IMR-90 (cell line): ENCODE data around the gene PJA1. TPM values are rescaled to one million over a fixed set of nuclear protein-coding genes. Genes with fewer than 3 reads are reported as not detected.

ENCODE experiments used
- ATAC-seq: fragments of 200-7000 bp; cut with Tn5 transposase; 2 replicates; pipeline ENCODE4 v1.9.1; 2020; ENCODE audit warnings: low read depth, mild to moderate bottlenecking, moderate library complexity
- BruUV-seq: library from RNA; stranded (reverse); fragments of 400-500 nt; replicated peaks from 2 replicates; lab custom pipeline; 2021; lab: Mats Ljungman, UMichigan
- CTCF ChIA-PET: fragments of 300-600 bp; formaldehyde crosslinking; extraction: SDS; loops from one replicate; lab custom pipeline; 2021; ENCODE audit warnings: antibody characterized with exemption; lab: Yijun Ruan, JAX
- POLR2A ChIA-PET: fragments of 300-600 bp; sonication (Branson Sonifier 250); formaldehyde crosslinking; loops from one replicate; lab custom pipeline; 2022; ENCODE audit warnings: antibody characterized with exemption; ENCODE audit not compliant: unreplicated experiment; lab: Charles Lee
- DNase-seq: peaks from one replicate; pipeline ENCODE4 v3.0.0; 2013
- H2AFZ ChIP-seq: replicated peaks from 2 replicates; pipeline ENCODE3; 2013; ENCODE audit warnings: low read length, mild to moderate bottlenecking; ENCODE audit not compliant: poor library complexity
- H2AK5ac ChIP-seq: 2 replicates; pipeline ENCODE4 v1.6.1; 2013; ENCODE audit warnings: low read depth, low read length, inconsistent platforms
- H2AK9ac ChIP-seq: replicated peaks from 2 replicates; pipeline ENCODE3; 2013; ENCODE audit warnings: mild to moderate bottlenecking, low read depth, low read length, moderate library complexity; ENCODE audit not compliant: poor library complexity
- H2BK120ac ChIP-seq: 2 replicates; pipeline ENCODE4 v1.6.1; 2013; ENCODE audit warnings: low read depth, low read length, inconsistent platforms
- H2BK15ac ChIP-seq: 3 replicates; pipeline ENCODE4 v1.6.1; 2013; ENCODE audit warnings: low read depth, low read length, inconsistent platforms
- H2BK20ac ChIP-seq: 2 replicates; pipeline ENCODE4 v1.6.1; 2013; ENCODE audit warnings: low read depth, mild to moderate bottlenecking, inconsistent platforms, low read length, moderate library complexity
- H2BK5ac ChIP-seq: 2 replicates; pipeline ENCODE4 v1.6.1; 2013; ENCODE audit warnings: mild to moderate bottlenecking, low read depth, low read length, inconsistent platforms; ENCODE audit not compliant: poor library complexity, severe bottlenecking
- H3K14ac ChIP-seq: replicated peaks from 2 replicates; pipeline ENCODE4 v1.6.1; 2013; ENCODE audit warnings: low read depth, low read length, inconsistent platforms
- H3K18ac ChIP-seq: 2 replicates; pipeline ENCODE4 v1.6.1; 2013; ENCODE audit warnings: low read depth, low read length, control low read depth
- H3K23ac ChIP-seq: 2 replicates; pipeline ENCODE4 v1.6.1; 2013; ENCODE audit warnings: low read depth, low read length, inconsistent platforms
- H3K27ac ChIP-seq: 2 replicates; pipeline ENCODE4 v1.5.1; 2013; ENCODE audit warnings: mild to moderate bottlenecking, control low read depth, low read length; ENCODE audit not compliant: insufficient read depth
- H3K27me3 ChIP-seq: 2 replicates; pipeline ENCODE4 v1.6.1; 2013; ENCODE audit warnings: low read length; ENCODE audit not compliant: control insufficient read depth, insufficient read depth
- H3K36me3 ChIP-seq: 2 replicates; pipeline ENCODE4 v1.6.1; 2013; ENCODE audit warnings: low read length, mixed read lengths; ENCODE audit not compliant: control insufficient read depth, insufficient read depth
- H3K4ac ChIP-seq: 2 replicates; pipeline ENCODE4 v1.6.1; 2013; ENCODE audit warnings: low read depth, low read length, inconsistent platforms
- H3K4me1 ChIP-seq: 2 replicates; pipeline ENCODE4 v1.6.1; 2013; ENCODE audit warnings: low read length, mixed read lengths; ENCODE audit not compliant: control insufficient read depth, insufficient read depth
- H3K4me2 ChIP-seq: 2 replicates; pipeline ENCODE4 v1.6.1; 2013; ENCODE audit warnings: low read depth, mild to moderate bottlenecking, control low read depth, low read length, moderate library complexity
- H3K4me3 ChIP-seq: 2 replicates; pipeline ENCODE4 v1.5.1; 2013; ENCODE audit warnings: low read depth, mild to moderate bottlenecking, control low read depth, low read length, moderate library complexity; ENCODE audit not compliant: insufficient read depth
- H3K56ac ChIP-seq: 2 replicates; pipeline ENCODE4 v1.6.1; 2013; ENCODE audit warnings: low read length, inconsistent platforms; ENCODE audit not compliant: insufficient read depth; ENCODE audit errors: extremely low read depth
- H3K79me1 ChIP-seq, 2 experiments: 2 replicates each; pipeline ENCODE4 v1.6.1; 2013; ENCODE audit warnings: low read length in 2 of 2, inconsistent platforms in 1 of 2, low read depth in 1 of 2
- H3K9ac ChIP-seq: 2 replicates; pipeline ENCODE4 v1.6.1; 2013; ENCODE audit warnings: low read depth, low read length, control low read depth
- H3K9me1 ChIP-seq: 2 replicates; pipeline ENCODE4 v1.6.1; 2013; ENCODE audit warnings: low read length, inconsistent platforms; ENCODE audit not compliant: insufficient read depth
- H3K9me3 ChIP-seq: 2 replicates; pipeline ENCODE4 v1.6.1; 2013; ENCODE audit warnings: low read length; ENCODE audit not compliant: control insufficient read depth, insufficient read depth
- H4K20me1 ChIP-seq: 2 replicates; pipeline ENCODE4 v1.6.1; 2013; ENCODE audit warnings: low read length, inconsistent platforms; ENCODE audit not compliant: insufficient read depth
- H4K5ac ChIP-seq: 2 replicates; pipeline ENCODE4 v1.6.1; 2013; ENCODE audit warnings: mild to moderate bottlenecking, low read depth, low read length, control low read depth
- H4K8ac ChIP-seq, 2 experiments: 2 replicates each; pipeline ENCODE4 v1.6.1; 2013; ENCODE audit warnings: low read depth in 2 of 2, low read length in 2 of 2, control low read depth in 1 of 2, inconsistent platforms in 1 of 2
- H4K91ac ChIP-seq: 2 replicates; pipeline ENCODE4 v1.6.1; 2013; ENCODE audit warnings: low read depth, low read length, inconsistent platforms; ENCODE audit not compliant: insufficient read depth
- BHLHE40 ChIP-seq: fragments of 150-350 bp; IDR thresholded peaks from 2 replicates; pipeline ENCODE4 v1.6.1; 2016; ENCODE audit warnings: mild to moderate bottlenecking, low read depth, low read length
- CEBPB ChIP-seq: IDR thresholded peaks from 2 replicates; pipeline ENCODE4 v1.6.1; 2012; ENCODE audit warnings: low read depth, low read length, improper control_type of control experiment
- CHD1 ChIP-seq: IDR thresholded peaks from 2 replicates; pipeline ENCODE4 v1.6.1; 2012; ENCODE audit warnings: low read depth, low read length, improper control_type of control experiment
- FOS ChIP-seq: fragments of 150-350 bp; IDR thresholded peaks from 2 replicates; pipeline ENCODE4 v1.6.1; 2016; ENCODE audit warnings: low read depth, low read length
- MAFK ChIP-seq: IDR thresholded peaks from 2 replicates; pipeline ENCODE4 v1.6.1; 2012; ENCODE audit warnings: low read depth, low read length, improper control_type of control experiment
- MAZ ChIP-seq: IDR thresholded peaks from 2 replicates; pipeline ENCODE4 v1.6.1; 2012; ENCODE audit warnings: low read depth, mild to moderate bottlenecking, low read length, improper control_type of control experiment, moderate library complexity, borderline replicate concordance
- POLR2A ChIP-seq: IDR thresholded peaks from 2 replicates; pipeline ENCODE4 v1.6.1; 2012; ENCODE audit warnings: mild to moderate bottlenecking, low read depth, low read length
- RCOR1 ChIP-seq: IDR thresholded peaks from 2 replicates; pipeline ENCODE4 v1.6.1; 2012; ENCODE audit warnings: mild to moderate bottlenecking, low read length, improper control_type of control experiment; ENCODE audit not compliant: insufficient replicate concordance
- RFX5 ChIP-seq: IDR thresholded peaks from 2 replicates; pipeline ENCODE4 v1.8.0; 2012; ENCODE audit warnings: low read depth, mild to moderate bottlenecking, low read length, moderate library complexity
- SMC3 ChIP-seq: fragments of 150-350 bp; IDR thresholded peaks from 2 replicates; pipeline ENCODE4 v1.6.1; 2016; ENCODE audit warnings: low read depth, mild to moderate bottlenecking, antibody characterized with exemption, low read length, moderate library complexity
- WGBS, 2 experiments: methylation state at CpG; one replicate each; pipeline versions ENCODE4 v1.1.5 to v1.1.7; 2013; ENCODE audit warnings: missing lambda C conversion rate in 2 of 2; ENCODE audit not compliant: insufficient read length in 1 of 2; ENCODE audit errors: extremely low coverage in 2 of 2; 5-methylcytosine and 5-hydroxymethylcytosine counted together
- dilution Hi-C: fragments of 300-500 bp; cut with HindIII; formaldehyde crosslinking; loops from one replicate; pipeline ENCODE4 v1.14.3; 2018; ENCODE audit warnings: low sequenced_read_pairs; ENCODE audit not compliant: unreplicated experiment
- in situ Hi-C: fragments of 300-500 bp; cut with MboI; formaldehyde crosslinking; loops from 3 replicates; pipeline ENCODE4 v1.14.3; 2019; ENCODE audit warnings: low sequenced_read_pairs, inconsistent platforms, mixed read lengths
- intact Hi-C: fragments of 100-400 bp; cut with micrococcal nuclease; formaldehyde crosslinking; loops from 2 replicates; pipeline ENCODE4 v1.10.0; 2022
- polyA plus RNA-seq, 3 experiments: library from polyadenylated mRNA; depleted of rRNA; stranded (reverse); fragments of >200 nt; gene quantifications; 2 replicates each; pipeline ENCODE4 v1.2.3, GENCODE V29; 2012; ENCODE audit warnings: low replicate concordance in 1 of 3
- total RNA-seq: library from RNA; depleted of rRNA; stranded (reverse); fragments of >200 nt; gene quantifications from 2 replicates; pipeline ENCODE4 v1.2.3, GENCODE V29; 2012
- TF ChIP-seq, protein P1 (sequence below): fragments of 150-350 bp; IDR thresholded peaks from 2 replicates; pipeline ENCODE4 v1.6.1; 2016; ENCODE audit warnings: low read depth, mild to moderate bottlenecking, low read length, moderate library complexity, borderline replicate concordance
- TF ChIP-seq, protein P2 (sequence below): fragments of 150-350 bp; IDR thresholded peaks from 2 replicates; pipeline ENCODE4 v1.6.1; 2017; ENCODE audit warnings: mild to moderate bottlenecking, antibody characterized with exemption, low read length, low read depth

PJA1 gene
- total and polyA plus RNA-seq, 2 of the 4 experiments (the other 2 are of a cell fraction), result 15.1 to 24.4 TPM

DNA sequence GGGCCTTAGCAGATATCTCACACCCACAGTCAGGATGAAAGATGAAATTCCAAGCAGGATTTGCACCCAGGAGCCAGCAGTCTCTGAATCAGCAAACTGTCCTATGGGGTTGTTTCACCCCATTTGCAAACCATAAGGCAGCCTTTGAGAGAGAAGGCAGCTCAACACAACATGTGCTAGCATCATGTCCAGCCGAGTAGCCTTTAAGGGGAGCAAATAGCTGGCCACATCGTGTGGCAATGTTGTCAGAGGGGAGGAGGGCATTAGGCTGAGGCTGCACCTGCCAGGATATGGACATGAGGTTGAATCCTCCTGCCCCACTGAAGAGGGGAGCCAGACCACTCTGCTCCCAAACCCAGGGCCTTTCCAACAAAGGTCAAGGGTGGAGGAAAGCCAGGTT is 20.6 kb upstream of the PJA1 start:
- no peak overlapping the region for H3K4me3 ChIP-seq
- H2BK120ac ChIP-seq, result no peak overlapping the region
- H3K36me3 ChIP-seq, result no peaks in the 10 kb centered on the region
- H2AK5ac ChIP-seq, result no peak overlapping the region
- no peak for DNase-seq
- H3K27me3 ChIP-seq, result peaks cover 42% of the 10 kb centered on the region
- no peak overlapping the region for H3K23ac ChIP-seq
- intact Hi-C loops, result no loop called here
- no peak overlapping the region for H4K91ac ChIP-seq
- in situ Hi-C loops, result no loop called here
- H3K9ac ChIP-seq, result no peak overlapping the region
- no peak overlapping the region for H2BK5ac ChIP-seq
- no peak overlapping the region for H2BK15ac ChIP-seq
- no CpG with 5 or more reads among the region's 2 CpGs for WGBS, 2 experiments
- no peaks in the 10 kb centered on the region for H3K79me1 ChIP-seq
- H2AK9ac ChIP-seq, result no peak overlapping the region
- dilution Hi-C loops, result no loop called here
- H2BK20ac ChIP-seq, result no peak overlapping the region
- no peak overlapping the region for H3K56ac ChIP-seq
- ATAC-seq, result no peak
- no peak overlapping the region for H3K14ac ChIP-seq
- no peak overlapping the region for H4K8ac ChIP-seq
- H3K9me3 ChIP-seq, result no peaks in the 10 kb centered on the region
- H4K5ac ChIP-seq, result no peak overlapping the region
- H3K27ac ChIP-seq, result no peak overlapping the region
- ChIA-PET POLR2A (no interaction called here), CTCF (no interaction called here)
- H4K20me1 ChIP-seq, result no peaks in the 10 kb centered on the region
- no peak overlapping the region for H3K4ac ChIP-seq
- no peak overlapping the region for H3K18ac ChIP-seq
- TF ChIP-seq, protein P1, sequence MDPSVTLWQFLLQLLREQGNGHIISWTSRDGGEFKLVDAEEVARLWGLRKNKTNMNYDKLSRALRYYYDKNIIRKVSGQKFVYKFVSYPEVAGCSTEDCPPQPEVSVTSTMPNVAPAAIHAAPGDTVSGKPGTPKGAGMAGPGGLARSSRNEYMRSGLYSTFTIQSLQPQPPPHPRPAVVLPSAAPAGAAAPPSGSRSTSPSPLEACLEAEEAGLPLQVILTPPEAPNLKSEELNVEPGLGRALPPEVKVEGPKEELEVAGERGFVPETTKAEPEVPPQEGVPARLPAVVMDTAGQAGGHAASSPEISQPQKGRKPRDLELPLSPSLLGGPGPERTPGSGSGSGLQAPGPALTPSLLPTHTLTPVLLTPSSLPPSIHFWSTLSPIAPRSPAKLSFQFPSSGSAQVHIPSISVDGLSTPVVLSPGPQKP, result no peak
- no peak for TF ChIP-seq RFX5
- TF ChIP-seq, protein P2, sequence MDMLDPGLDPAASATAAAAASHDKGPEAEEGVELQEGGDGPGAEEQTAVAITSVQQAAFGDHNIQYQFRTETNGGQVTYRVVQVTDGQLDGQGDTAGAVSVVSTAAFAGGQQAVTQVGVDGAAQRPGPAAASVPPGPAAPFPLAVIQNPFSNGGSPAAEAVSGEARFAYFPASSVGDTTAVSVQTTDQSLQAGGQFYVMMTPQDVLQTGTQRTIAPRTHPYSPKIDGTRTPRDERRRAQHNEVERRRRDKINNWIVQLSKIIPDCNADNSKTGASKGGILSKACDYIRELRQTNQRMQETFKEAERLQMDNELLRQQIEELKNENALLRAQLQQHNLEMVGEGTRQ, result no peak
- TF ChIP-seq CEBPB, result no peak
- no peak for TF ChIP-seq BHLHE40
- TF ChIP-seq MAZ, result no peak
- no peak for TF ChIP-seq FOS
- no peak for TF ChIP-seq POLR2A
- TF ChIP-seq SMC3, result no peak
- TF ChIP-seq CHD1, result no peak
- no peak for TF ChIP-seq MAFK
- no peak for TF ChIP-seq RCOR1
- H3K4me2 ChIP-seq, result no peak overlapping the region
- no TSS peak for BruUV-seq
- H2AFZ ChIP-seq, result no peak overlapping the region
- H3K4me1 ChIP-seq, result no peaks in the 10 kb centered on the region
- no peaks in the 10 kb centered on the region for H3K9me1 ChIP-seq
